Endothelial cell of umbilical vein (primary cell): ENCODE results near the gene SLC25A13.

Source experiments
- CTCF ChIP-seq, 2 donors: IDR thresholded peaks; 1 replicate in 1 of 2; 2 replicates in 1 of 2; pipeline ENCODE4 v1.5.1; 2011; ENCODE audit warnings: low read length in 2 of 2, mild to moderate bottlenecking in 2 of 2, moderate library complexity in 2 of 2, control low read depth in 1 of 2, inconsistent platforms in 1 of 2, low read depth in 1 of 2; ENCODE audit not compliant: insufficient read depth in 1 of 2; ENCODE audit errors: extremely low read depth in 1 of 2
- EZH2 ChIP-seq: IDR thresholded peaks from 2 replicates; pipeline ENCODE4 v1.6.1; 2012; ENCODE audit warnings: borderline replicate concordance, low read depth, mild to moderate bottlenecking, moderate library complexity, low read length, inconsistent platforms; ENCODE audit not compliant: severe bottlenecking
- FOS ChIP-seq: IDR thresholded peaks from 2 replicates; pipeline ENCODE4 v1.6.1; 2011; ENCODE audit warnings: mild to moderate bottlenecking, low read length, moderate library complexity, borderline replicate concordance; ENCODE audit not compliant: insufficient read depth
- GATA2 ChIP-seq: IDR thresholded peaks from 2 replicates; pipeline ENCODE4 v1.7.0; 2011; ENCODE audit warnings: low read depth, mild to moderate bottlenecking, moderate library complexity, mixed read lengths, low read length; ENCODE audit not compliant: insufficient read length, insufficient read depth
- JUN ChIP-seq: IDR thresholded peaks from 2 replicates; pipeline ENCODE4 v1.6.1; 2011; ENCODE audit warnings: borderline replicate concordance, low read depth; ENCODE audit not compliant: insufficient read length, insufficient read depth
- MAX ChIP-seq: IDR thresholded peaks from 2 replicates; pipeline ENCODE4 v1.6.1; 2011; ENCODE audit not compliant: insufficient read depth, insufficient read length
- MYC ChIP-seq: IDR thresholded peaks from one replicate; pipeline ENCODE4 v1.6.1; 2011; ENCODE audit warnings: mild to moderate bottlenecking, low read depth, low read length
- POLR2A ChIP-seq: IDR thresholded peaks from 2 replicates; pipeline ENCODE4 v1.6.1; 2012; ENCODE audit warnings: low read depth, mild to moderate bottlenecking, control low read depth, low read length
- POLR2AphosphoS5 ChIP-seq: IDR thresholded peaks from 2 replicates; pipeline ENCODE4 v1.6.1; 2012; ENCODE audit warnings: low read depth, mild to moderate bottlenecking, control low read depth, low read length, moderate library complexity; ENCODE audit not compliant: insufficient read depth

GRCh38 chr7:96075510-96076349 is 246.2 kb downstream of the SLC25A13 start:
- peak; percentile 88 to 90 for TF ChIP-seq CTCF (IDR thresholded peaks at IDR 0.05; ENCODE audit: extremely low read depth in 1 of 2, insufficient read depth in 1 of 2, low read depth in 1 of 2, low read length in 2 of 2)
- TF ChIP-seq EZH2, result no peak
- no peak for TF ChIP-seq POLR2A
- TF ChIP-seq MYC, result no peak
- TF ChIP-seq POLR2AphosphoS5, result no peak
- TF ChIP-seq MAX, result no peak
- TF ChIP-seq GATA2, result no peak
- TF ChIP-seq JUN, result no peak
- no peak for TF ChIP-seq FOS
